Keratinocyte (primary cell): ENCODE measurements around the gene ADAP2. TPM values are rescaled to one million over a fixed set of nuclear protein-coding genes. Genes with fewer than 3 reads are reported as not detected.
"Not testable (repeated sequence)": the region's sequence is repeated elsewhere in the genome, so short reads cannot be mapped to it uniquely, and the experiment has no call there.

Experiments
- DNase-seq: peaks from one replicate; pipeline ENCODE4 v3.0.0-alpha.2; 2011; ENCODE audit warnings: low read depth, missing footprints, low spot score
- FAIRE-seq: peaks from 2 replicates; lab custom pipeline; 2011; peaks lifted over from hg19 to GRCh38; lab: Jason Lieb, UNC
- H2AFZ ChIP-seq: 2 replicates; pipeline ENCODE4 v1.6.0; 2012; ENCODE audit warnings: low read length, control low read depth, inconsistent platforms; ENCODE audit not compliant: control insufficient read depth
- H3K27ac ChIP-seq: 2 replicates; pipeline ENCODE4 v1.5.1; 2011; ENCODE audit warnings: low read length; ENCODE audit not compliant: control insufficient read depth, insufficient read depth
- H3K27me3 ChIP-seq: 3 replicates; pipeline ENCODE4 v1.6.0; 2011; ENCODE audit warnings: low read length; ENCODE audit not compliant: control insufficient read depth, insufficient read depth; ENCODE audit errors: extremely low read depth
- H3K36me3 ChIP-seq, 2 experiments: 2 replicates in 1 of 2; 3 replicates in 1 of 2; pipeline ENCODE4 v1.5.1; 2011; ENCODE audit warnings: low read length in 2 of 2, mild to moderate bottlenecking in 1 of 2; ENCODE audit not compliant: control insufficient read depth in 2 of 2, insufficient read depth in 2 of 2; ENCODE audit errors: extremely low read depth in 1 of 2
- H3K4me1 ChIP-seq: 3 replicates; pipeline ENCODE4 v1.5.1; 2011; ENCODE audit warnings: low read length; ENCODE audit not compliant: control insufficient read depth, insufficient read depth; ENCODE audit errors: extremely low read depth
- H3K4me2 ChIP-seq: 3 replicates; pipeline ENCODE4 v1.6.0; 2011; ENCODE audit warnings: low read depth, low read length; ENCODE audit not compliant: control insufficient read depth, insufficient read depth; ENCODE audit errors: extremely low read depth
- H3K4me3 ChIP-seq, 3 experiments: fragments of 200-600 bp in 1 of 3; sonication (generic) in 1 of 3; 2 replicates in 2 of 3; 3 replicates in 1 of 3; pipeline ENCODE4 v1.5.1; 2011 to 2016; ENCODE audit warnings: low read length in 3 of 3, mild to moderate bottlenecking in 3 of 3, control low read depth in 2 of 3, inconsistent platforms in 1 of 3, low read depth in 1 of 3, mixed read lengths in 1 of 3, mixed run types in 1 of 3, moderate library complexity in 1 of 3; ENCODE audit not compliant: control insufficient read depth in 2 of 3, insufficient read depth in 2 of 3; ENCODE audit errors: extremely low read depth in 1 of 3
- H3K79me2 ChIP-seq: 2 replicates; pipeline ENCODE4 v1.6.0; 2012; ENCODE audit warnings: low read length; ENCODE audit not compliant: control insufficient read depth, insufficient read depth
- H3K9ac ChIP-seq: 3 replicates; pipeline ENCODE4 v1.6.0; 2011; ENCODE audit warnings: low read length; ENCODE audit not compliant: control insufficient read depth, insufficient read depth; ENCODE audit errors: extremely low read depth
- H3K9me1 ChIP-seq: 3 replicates; pipeline ENCODE4 v1.6.0; 2011; ENCODE audit warnings: low read length; ENCODE audit not compliant: control insufficient read depth, insufficient read depth; ENCODE audit errors: extremely low read depth
- H3K9me3 ChIP-seq: 2 replicates; pipeline ENCODE4 v1.5.1; 2012; ENCODE audit warnings: low read depth, low read length; ENCODE audit not compliant: control insufficient read depth
- H4K20me1 ChIP-seq: 3 replicates; pipeline ENCODE4 v1.6.0; 2011; ENCODE audit warnings: low read length; ENCODE audit not compliant: control insufficient read depth, insufficient read depth; ENCODE audit errors: extremely low read depth
- EZH2 ChIP-seq: IDR thresholded peaks from one replicate; pipeline ENCODE4 v1.6.1; 2012; ENCODE audit warnings: inconsistent platforms, mild to moderate bottlenecking, low read length, moderate library complexity
- dilution Hi-C: fragments of 300-500 bp; cut with MboI; formaldehyde crosslinking; loops from one replicate; pipeline ENCODE4 v1.7.0; 2020; ENCODE audit warnings: low sequenced_read_pairs; ENCODE audit not compliant: extremely low pct_ligation_motif_present
- polyA plus RNA-seq, 5 experiments: library from polyadenylated mRNA; depleted of rRNA in 3 of 5; stranded (reverse) in 3 of 5; stranded (forward) in 1 of 5; unstranded in 1 of 5; fragments of >200 nt; gene quantifications; 1 replicate in 1 of 5; 2 replicates in 3 of 5; 3 replicates in 1 of 5; pipeline versions ENCODE4 v1.2.1 to v1.2.3, GENCODE V29; 2011 to 2012; ENCODE audit warnings: missing spikeins in 2 of 5, low read depth in 1 of 5, low replicate concordance in 1 of 5
- TF ChIP-seq, protein P1 (sequence below), 3 experiments: IDR thresholded peaks in 1 of 3; conservative IDR thresholded peaks in 1 of 3; optimal IDR thresholded peaks in 1 of 3; 2 replicates in 2 of 3; 3 replicates in 1 of 3; pipeline versions ENCODE3 to v1.5.1; 2011; ENCODE audit warnings: low read length in 3 of 3, mild to moderate bottlenecking in 3 of 3, moderate library complexity in 2 of 3, control low read depth in 1 of 3, inconsistent platforms in 1 of 3; ENCODE audit not compliant: insufficient read depth in 2 of 3; ENCODE audit errors: extremely low read depth in 1 of 3

ADAP2 gene
- polyA plus RNA-seq, 1 donor (not counting 4 experiments of a cell fraction or from before 2014, with no cell fraction given), result 1.4 TPM

DNA sequence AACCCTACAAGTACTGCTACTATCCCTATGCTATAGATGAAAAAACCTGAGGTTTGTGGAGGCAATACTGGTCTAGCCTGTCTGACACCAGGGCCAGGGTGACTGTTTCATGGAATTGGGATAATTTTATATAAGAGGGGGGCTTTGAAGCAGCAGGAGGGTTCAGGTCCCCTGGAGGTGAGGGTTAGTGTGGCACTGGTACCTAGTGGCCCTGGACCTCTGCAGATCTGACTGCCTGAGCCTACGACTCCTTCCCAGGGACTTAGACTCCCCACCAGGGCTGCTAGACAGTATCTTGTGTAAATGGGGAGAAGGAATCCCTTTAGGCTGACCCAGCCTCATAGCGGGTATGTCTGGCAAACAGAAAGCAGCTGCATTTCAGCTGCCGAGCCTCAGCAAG, 6.8 kb downstream of the ADAP2 start:
- no peak for DNase-seq
- FAIRE-seq, result no peak

DNA sequence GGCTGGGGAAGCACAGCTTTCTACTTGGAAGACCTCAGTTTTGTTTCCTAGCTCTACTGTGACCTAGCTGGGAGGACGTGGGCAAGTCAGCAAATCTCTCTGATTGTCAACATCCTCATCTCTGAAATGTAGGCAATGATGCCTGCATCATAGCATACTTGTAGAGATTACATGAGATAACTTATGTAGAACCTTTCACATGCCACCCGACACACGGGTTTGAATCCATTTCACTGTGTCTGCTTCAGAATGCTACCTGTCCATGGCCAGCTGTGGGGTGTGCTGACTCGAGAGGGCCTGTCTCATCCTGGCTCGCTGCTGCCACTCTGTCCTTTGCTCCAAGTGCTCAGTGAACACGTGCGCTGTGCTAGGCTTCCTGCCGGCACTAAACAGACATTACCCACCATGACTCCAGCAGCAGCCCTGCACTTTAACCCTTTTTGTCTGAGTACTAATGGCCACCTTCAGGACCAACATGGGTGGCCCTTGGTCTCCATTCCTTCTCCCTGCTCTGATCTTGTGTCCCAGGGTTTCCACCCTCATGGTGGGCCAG, 7.4 kb downstream of the ADAP2 start:
- TF ChIP-seq, protein P1, sequence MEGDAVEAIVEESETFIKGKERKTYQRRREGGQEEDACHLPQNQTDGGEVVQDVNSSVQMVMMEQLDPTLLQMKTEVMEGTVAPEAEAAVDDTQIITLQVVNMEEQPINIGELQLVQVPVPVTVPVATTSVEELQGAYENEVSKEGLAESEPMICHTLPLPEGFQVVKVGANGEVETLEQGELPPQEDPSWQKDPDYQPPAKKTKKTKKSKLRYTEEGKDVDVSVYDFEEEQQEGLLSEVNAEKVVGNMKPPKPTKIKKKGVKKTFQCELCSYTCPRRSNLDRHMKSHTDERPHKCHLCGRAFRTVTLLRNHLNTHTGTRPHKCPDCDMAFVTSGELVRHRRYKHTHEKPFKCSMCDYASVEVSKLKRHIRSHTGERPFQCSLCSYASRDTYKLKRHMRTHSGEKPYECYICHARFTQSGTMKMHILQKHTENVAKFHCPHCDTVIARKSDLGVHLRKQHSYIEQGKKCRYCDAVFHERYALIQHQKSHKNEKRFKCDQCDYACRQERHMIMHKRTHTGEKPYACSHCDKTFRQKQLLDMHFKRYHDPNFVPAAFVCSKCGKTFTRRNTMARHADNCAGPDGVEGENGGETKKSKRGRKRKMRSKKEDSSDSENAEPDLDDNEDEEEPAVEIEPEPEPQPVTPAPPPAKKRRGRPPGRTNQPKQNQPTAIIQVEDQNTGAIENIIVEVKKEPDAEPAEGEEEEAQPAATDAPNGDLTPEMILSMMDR (optimal IDR thresholded peaks at IDR 0.05 in 1 of 3, IDR thresholded peaks at IDR 0.05 in 1 of 3, conservative IDR thresholded peaks at IDR 0.05 in 1 of 3; ENCODE audit: extremely low read depth in 1 of 3, insufficient read depth in 2 of 3, low read length in 3 of 3), result no peak
- TF ChIP-seq EZH2, result no peak
- H3K9ac ChIP-seq, result no peak overlapping the region
- H3K9me3 ChIP-seq, result no peaks in the 10 kb centered on the region
- no peaks in the 10 kb centered on the region for H3K79me2 ChIP-seq
- H3K4me2 ChIP-seq, result no peak overlapping the region
- DNase-seq, result no peak
- no peaks in the 10 kb centered on the region for H4K20me1 ChIP-seq
- dilution Hi-C loops, result no loop called here
- H3K4me1 ChIP-seq, result no peaks in the 10 kb centered on the region
- no peaks in the 10 kb centered on the region for H3K9me1 ChIP-seq
- no peaks in the 10 kb centered on the region for H3K27me3 ChIP-seq
- no peaks in the 10 kb centered on the region for H3K36me3 ChIP-seq
- H2AFZ ChIP-seq, result no peak overlapping the region
- FAIRE-seq, result no peak
- no peak overlapping the region for H3K4me3 ChIP-seq
- H3K27ac ChIP-seq, result no peak overlapping the region

More for the DNA sequence above, 6.8 kb downstream of the ADAP2 start:
- no peaks in the 10 kb centered on the region for H3K4me1 ChIP-seq
- TF ChIP-seq, protein P1 (optimal IDR thresholded peaks at IDR 0.05 in 1 of 3, IDR thresholded peaks at IDR 0.05 in 1 of 3, conservative IDR thresholded peaks at IDR 0.05 in 1 of 3; ENCODE audit: extremely low read depth in 1 of 3, insufficient read depth in 2 of 3, low read length in 3 of 3), result no peak
- TF ChIP-seq EZH2, result no peak
- no peaks in the 10 kb centered on the region for H3K79me2 ChIP-seq
- no peaks in the 10 kb centered on the region for H4K20me1 ChIP-seq
- H2AFZ ChIP-seq, result no peak overlapping the region
- H3K27me3 ChIP-seq, result peaks cover 4% of the 10 kb centered on the region
- H3K4me3 ChIP-seq, result no peak overlapping the region
- H3K9ac ChIP-seq, result no peak overlapping the region
- no peaks in the 10 kb centered on the region for H3K9me1 ChIP-seq
- no peak overlapping the region for H3K27ac ChIP-seq
- H3K9me3 ChIP-seq, result no peaks in the 10 kb centered on the region
- dilution Hi-C loops, result no loop called here
- H3K36me3 ChIP-seq, result no peaks in the 10 kb centered on the region
- no peak overlapping the region for H3K4me2 ChIP-seq

DNA sequence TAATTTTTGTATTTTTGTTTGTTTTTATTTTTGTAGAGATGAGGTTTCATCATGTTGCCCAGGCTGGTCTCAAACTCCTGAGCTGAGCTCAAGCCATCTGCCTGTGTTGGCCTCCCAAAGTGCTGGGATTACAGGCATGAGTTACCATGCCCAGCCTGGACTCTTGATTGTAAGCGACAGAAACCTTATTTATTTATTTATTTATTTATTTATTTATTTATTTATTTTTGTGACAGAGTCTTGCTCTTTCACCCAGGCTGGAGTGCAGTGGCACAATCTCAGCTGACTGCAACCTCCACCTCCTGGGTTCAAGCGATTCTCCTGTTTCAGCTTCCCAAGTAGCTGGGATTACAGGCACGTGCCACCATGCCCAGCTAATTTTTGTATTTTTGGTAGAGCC, 8.1 kb downstream of the ADAP2 start:
- H3K4me2 ChIP-seq, H3K9ac ChIP-seq, H3K27ac ChIP-seq, H3K4me3 ChIP-seq, H3K9me1 ChIP-seq, DNase-seq, H3K79me2 ChIP-seq, H2AFZ ChIP-seq, H3K9me3 ChIP-seq, H3K4me1 ChIP-seq, H4K20me1 ChIP-seq, dilution Hi-C loops, H3K27me3 ChIP-seq, FAIRE-seq, H3K36me3 ChIP-seq: not testable (repeated sequence)
